Naive B cell (primary cell): ENCODE measurements around the gene C22orf31. TPM values are rescaled to one million over a fixed set of nuclear protein-coding genes. Genes with fewer than 3 reads are reported as not detected.
"Not testable (repeated sequence)": the region's sequence is repeated elsewhere in the genome, so short reads cannot be mapped to it uniquely, and the experiment has no call there.

Experiments
- ATAC-seq, 2 donors: fragments of 150-1000 bp; cut with Tn5 transposase; 2 replicates each; pipeline ENCODE4 v1.10.0; 2021; ENCODE audit warnings: low read depth in 2 of 2, mild to moderate bottlenecking in 2 of 2, moderate library complexity in 2 of 2
- DNase-seq: peaks from one replicate; pipeline ENCODE4 v3.0.0; 2022
- H3K27ac Mint-ChIP-seq, 6 donors: one replicate each; pipeline ENCODE4 v1.8.0; 2020 to 2022; ENCODE audit warnings: mild to moderate bottlenecking in 6 of 6, mixed read lengths in 6 of 6, moderate library complexity in 5 of 6, inconsistent platforms in 2 of 6
- H3K27me3 Mint-ChIP-seq, 3 donors: one replicate each; pipeline ENCODE4 v1.8.0; 2021 to 2022; ENCODE audit warnings: mixed read lengths in 3 of 3, mild to moderate bottlenecking in 1 of 3
- H3K36me3 Mint-ChIP-seq, 2 donors: one replicate each; pipeline ENCODE4 v1.8.0; 2020 to 2022; ENCODE audit warnings: mixed read lengths in 2 of 2, inconsistent platforms in 1 of 2, mild to moderate bottlenecking in 1 of 2
- H3K4me1 Mint-ChIP-seq, 3 donors: one replicate each; pipeline ENCODE4 v1.8.0; 2020 to 2022; ENCODE audit warnings: mixed read lengths in 3 of 3, inconsistent platforms in 1 of 3, mild to moderate bottlenecking in 1 of 3, moderate library complexity in 1 of 3
- H3K4me3 Mint-ChIP-seq, 8 donors: one replicate each; pipeline ENCODE4 v1.8.0; 2020 to 2022; ENCODE audit warnings: mild to moderate bottlenecking in 8 of 8, mixed read lengths in 8 of 8, moderate library complexity in 8 of 8, inconsistent platforms in 2 of 8
- H3K9me3 Mint-ChIP-seq, 7 donors: one replicate each; pipeline ENCODE4 v1.8.0; 2020 to 2022; ENCODE audit warnings: mixed read lengths in 7 of 7, mild to moderate bottlenecking in 5 of 7, inconsistent platforms in 2 of 7, moderate library complexity in 1 of 7
- polyA plus RNA-seq, 6 donors: library from polyadenylated mRNA; unstranded; fragments of 300-500 nt; fragmentation: Illumina TruSeq; gene quantifications; one replicate each; pipeline ENCODE4 v1.2.3, GENCODE V29; 2021; ENCODE audit warnings: low read depth in 6 of 6

Gene C22orf31
- polyA plus RNA-seq, 6 donors from 2014 or later, result not detected

DNA sequence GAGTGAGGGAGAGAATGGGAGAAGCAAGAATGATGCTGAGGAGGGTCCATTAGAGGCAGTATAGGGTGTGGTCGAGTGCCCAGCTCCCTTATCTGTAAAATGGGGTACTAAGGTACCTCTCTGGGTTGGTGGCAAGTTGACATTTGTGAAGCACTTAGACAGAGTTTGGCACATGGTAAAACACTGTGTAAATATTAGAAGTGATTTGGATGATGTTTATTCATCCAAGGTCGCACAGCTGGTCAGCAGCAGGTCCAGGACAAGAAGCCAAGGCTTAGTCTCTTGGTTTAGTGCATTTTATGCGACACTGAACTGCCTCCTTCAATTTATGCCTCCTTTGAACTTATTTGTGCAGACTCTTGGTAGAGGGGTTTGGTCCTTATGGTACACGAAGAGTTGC is 30.6 kb upstream of the C22orf31 start:
- H3K27me3 Mint-ChIP-seq, result peaks cover 23 to 46% (median 42%) of the 10 kb centered on the region in 3 donors
- H3K4me3 Mint-ChIP-seq, result no peak overlapping the region
- no peak for ATAC-seq
- no peak overlapping the region for H3K27ac Mint-ChIP-seq
- H3K4me1 Mint-ChIP-seq, result no peaks in the 10 kb centered on the region
- H3K9me3 Mint-ChIP-seq, result no peaks in the 10 kb centered on the region
- H3K36me3 Mint-ChIP-seq, result no peaks in the 10 kb centered on the region
- DNase-seq, result no peak

DNA sequence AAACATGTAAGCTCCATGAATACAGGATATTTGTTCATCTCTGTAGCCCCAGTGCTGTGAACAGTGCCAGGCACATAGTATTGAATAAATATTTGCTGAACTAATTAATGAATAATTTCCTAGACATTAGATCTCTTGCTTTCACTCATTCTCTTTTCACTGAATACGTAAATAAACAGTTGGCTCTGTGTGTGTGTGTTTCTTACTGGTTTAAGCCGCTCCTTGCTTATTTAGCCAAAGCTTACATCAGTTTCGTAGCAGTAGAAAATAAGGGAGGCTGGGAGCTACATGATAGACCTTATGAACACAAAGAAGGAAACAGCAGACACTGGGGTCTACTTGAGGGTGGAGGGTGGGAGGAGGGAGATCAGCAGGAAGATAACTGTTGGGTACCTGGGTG is 28.4 kb upstream of the C22orf31 start:
- no peak for DNase-seq
- peaks cover 32 to 44% (median 42%) of the 10 kb centered on the region in 3 donors for H3K27me3 Mint-ChIP-seq
- H3K9me3 Mint-ChIP-seq, result no peaks in the 10 kb centered on the region
- H3K36me3 Mint-ChIP-seq, result no peaks in the 10 kb centered on the region
- no peaks in the 10 kb centered on the region for H3K4me1 Mint-ChIP-seq
- ATAC-seq, result no peak
- H3K27ac Mint-ChIP-seq, result no peak overlapping the region
- no peak overlapping the region for H3K4me3 Mint-ChIP-seq

DNA sequence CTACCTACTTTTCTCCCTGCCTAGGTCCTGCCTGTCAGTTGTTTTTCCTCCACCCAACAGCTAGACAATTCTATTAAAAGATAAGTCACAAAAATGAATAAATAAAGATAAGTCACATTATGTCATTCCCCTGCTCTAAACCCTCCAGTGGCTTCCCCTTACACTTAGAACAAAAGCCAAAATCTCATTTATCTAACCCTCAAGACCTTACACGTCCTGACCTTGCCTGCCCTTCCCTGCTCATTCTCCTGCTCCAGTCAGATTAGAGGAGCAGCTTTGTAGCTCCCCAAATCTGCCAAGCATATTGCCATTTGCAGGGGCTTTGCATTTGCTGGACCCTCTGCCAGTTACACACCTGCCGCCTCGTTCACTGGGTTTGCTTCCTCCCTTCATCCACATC is 27.9 kb upstream of the C22orf31 start:
- Mint-ChIP-seq H3K4me1 (no peaks in the 10 kb centered on the region), H3K9me3 (no peaks in the 10 kb centered on the region), H3K27ac (no peak overlapping the region), H3K27me3 (peaks cover 32 to 44% (median 42%) of the 10 kb centered on the region in 3 donors), H3K36me3 (no peaks in the 10 kb centered on the region), H3K4me3 (no peak overlapping the region)
- ATAC-seq, result no peak
- DNase-seq, result no peak

DNA sequence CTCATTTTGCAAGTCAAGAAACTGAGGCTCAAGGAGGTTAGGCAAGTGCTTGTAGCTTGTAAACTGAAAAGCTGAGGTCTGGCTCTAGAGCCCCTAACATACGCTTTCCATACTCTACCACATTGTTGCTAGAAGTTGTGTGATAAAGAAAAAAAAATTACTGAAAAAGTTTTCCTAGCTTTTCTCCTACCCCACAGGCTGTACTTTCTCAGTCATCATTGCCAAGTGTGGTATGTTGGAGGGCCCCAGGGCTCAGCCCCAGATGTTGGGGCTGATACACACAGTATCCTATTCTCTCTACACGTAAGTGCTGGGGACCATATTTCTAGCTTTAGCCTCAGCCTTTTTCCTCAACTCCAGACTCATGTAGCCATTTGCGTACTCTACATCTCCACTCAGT is 27.2 kb upstream of the C22orf31 start:
- H3K27ac Mint-ChIP-seq, result no peak overlapping the region

DNA sequence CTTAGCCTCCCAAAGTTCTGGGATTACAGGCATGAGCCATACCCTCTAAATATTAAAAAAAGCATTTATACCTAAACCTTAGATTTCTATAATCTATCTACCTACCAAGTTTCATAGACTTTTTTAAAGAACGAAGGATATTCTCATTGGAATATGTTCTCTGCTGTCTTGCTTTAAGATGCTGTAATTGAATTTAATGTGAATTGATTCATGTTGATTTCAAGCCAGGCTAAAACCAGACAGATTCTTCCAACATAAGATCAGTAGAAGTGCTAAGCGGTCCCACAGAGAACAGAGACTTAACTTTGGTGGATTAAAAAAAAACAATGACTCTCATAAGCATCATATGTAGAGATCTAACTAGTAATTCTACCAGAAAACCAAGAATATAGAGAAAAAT is 25.4 kb upstream of the C22orf31 start:
- H3K27me3 Mint-ChIP-seq, result peaks cover 27 to 39% (median 34%) of the 10 kb centered on the region in 3 donors
- no peak overlapping the region for H3K27ac Mint-ChIP-seq
- H3K36me3 Mint-ChIP-seq, result no peaks in the 10 kb centered on the region
- DNase-seq (no peak), ATAC-seq (no peak)
- H3K9me3 Mint-ChIP-seq, result no peaks in the 10 kb centered on the region
- no peak overlapping the region for H3K4me3 Mint-ChIP-seq
- no peaks in the 10 kb centered on the region for H3K4me1 Mint-ChIP-seq

More for the DNA sequence above, 27.2 kb upstream of the C22orf31 start:
- Mint-ChIP-seq H3K4me1 (no peaks in the 10 kb centered on the region), H3K4me3 (peak overlapping the region in 1 of 8 donors; percentile 54), H3K27me3 (peaks cover 32 to 41% (median 38%) of the 10 kb centered on the region in 3 donors), H3K9me3 (no peaks in the 10 kb centered on the region), H3K36me3 (no peaks in the 10 kb centered on the region)
- no peak for DNase-seq
- ATAC-seq, result no peak

DNA sequence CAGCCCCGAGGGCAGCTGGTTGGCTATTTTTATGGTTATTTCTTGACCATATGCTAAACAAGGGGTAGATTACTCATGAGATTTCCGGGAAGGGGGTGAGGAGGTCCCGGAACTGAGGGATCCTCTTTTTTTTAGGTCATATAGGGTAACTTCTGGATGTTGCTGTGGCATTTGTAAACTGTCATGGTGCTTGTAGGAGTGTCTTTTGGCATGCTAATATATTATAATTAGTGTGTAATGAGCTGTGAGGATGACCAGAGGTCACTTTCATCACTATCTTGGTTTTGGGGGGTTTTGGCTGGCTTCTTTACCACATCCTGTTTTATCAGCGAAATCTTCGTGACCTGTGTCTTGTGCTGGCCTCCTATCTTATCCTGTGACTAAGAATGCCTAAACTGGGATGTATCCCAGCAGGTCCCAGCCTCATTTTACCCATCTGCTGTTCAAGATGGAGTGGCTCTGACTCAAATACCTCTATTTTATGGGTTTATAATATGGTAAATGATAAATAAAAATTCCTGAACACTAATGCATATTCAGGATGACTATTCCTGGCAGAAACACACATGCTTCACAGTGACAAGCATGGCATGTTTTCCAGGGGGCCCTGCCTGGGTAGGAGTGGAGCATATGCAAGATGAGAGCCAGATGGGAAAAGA is 22.4 kb upstream of the C22orf31 start:
- Mint-ChIP-seq H3K4me3 (no peak overlapping the region), H3K27ac (peak overlapping the region in 1 of 6 donors; percentile 85), H3K4me1 (no peaks in the 10 kb centered on the region), H3K27me3 (peaks cover 19 to 31% (median 22%) of the 10 kb centered on the region in 3 donors), H3K9me3 (no peaks in the 10 kb centered on the region), H3K36me3 (no peaks in the 10 kb centered on the region)
- ATAC-seq, result no peak
- DNase-seq, result no peak

DNA sequence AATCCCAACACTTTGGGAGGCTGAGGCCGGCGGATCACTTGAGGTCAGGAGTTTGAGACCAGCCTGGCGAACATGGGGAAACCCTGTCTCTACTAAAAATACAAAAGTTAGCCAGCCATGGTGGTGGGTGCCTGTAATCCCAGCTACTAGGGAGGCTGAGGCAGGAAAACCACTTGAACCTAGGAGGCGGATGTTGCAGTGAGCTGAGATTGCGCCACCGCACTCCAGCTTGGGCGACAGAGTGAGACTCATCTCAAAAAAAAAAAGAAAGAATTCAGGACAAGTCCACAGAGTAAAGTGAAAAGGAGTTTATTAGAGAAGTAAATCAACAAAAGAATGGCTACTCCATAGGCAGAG is 21.9 kb upstream of the C22orf31 start:
- Mint-ChIP-seq H3K27me3 (peaks cover 19 to 34% (median 22%) of the 10 kb centered on the region in 3 donors), H3K27ac (peak overlapping the region in 1 of 6 donors; percentile 85)
- not testable (repeated sequence) for DNase-seq, H3K9me3 Mint-ChIP-seq, ATAC-seq, H3K36me3 Mint-ChIP-seq, H3K4me1 Mint-ChIP-seq, H3K4me3 Mint-ChIP-seq

DNA sequence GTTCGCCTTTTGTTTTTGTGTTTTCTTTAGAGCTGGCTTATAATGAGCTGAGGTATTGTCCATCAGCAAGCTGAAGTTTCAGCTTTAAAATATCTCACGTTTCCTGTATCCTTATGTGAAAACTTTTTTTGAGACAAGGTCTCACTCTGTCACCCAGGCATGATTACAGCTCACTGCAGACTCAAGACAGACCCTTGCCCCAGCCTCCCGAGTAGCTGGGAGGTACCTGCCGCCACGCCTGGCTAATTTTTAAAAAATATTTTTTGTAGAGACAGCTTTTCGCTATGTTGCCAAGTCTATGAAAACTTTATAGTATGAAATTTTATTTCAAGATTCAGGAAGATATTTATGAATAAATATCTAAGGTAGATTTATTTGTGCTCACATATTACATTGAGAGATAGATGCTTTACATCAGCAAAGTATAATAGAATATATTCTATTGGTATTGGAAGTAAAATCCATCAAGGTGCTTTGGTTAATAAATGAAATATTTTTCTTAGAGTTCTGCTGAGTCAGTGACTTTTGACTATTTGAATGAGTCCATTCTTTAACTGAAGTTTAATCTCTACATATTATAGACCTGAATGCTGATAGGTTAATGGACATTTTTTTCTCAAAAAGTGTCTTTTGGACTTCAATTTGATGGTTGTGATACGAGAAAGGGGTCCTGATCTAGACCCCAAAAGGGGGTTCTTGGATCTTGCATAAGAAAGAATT is 21.4 kb upstream of the C22orf31 start:
- no peak overlapping the region for H3K4me3 Mint-ChIP-seq
- ATAC-seq (no peak), DNase-seq (no peak)
- H3K27me3 Mint-ChIP-seq, result peaks cover 16 to 39% (median 27%) of the 10 kb centered on the region in 3 donors
- H3K4me1 Mint-ChIP-seq, result no peaks in the 10 kb centered on the region
- peak overlapping the region in 1 of 6 donors; percentile 85 for H3K27ac Mint-ChIP-seq
- no peaks in the 10 kb centered on the region for H3K9me3 Mint-ChIP-seq
- no peaks in the 10 kb centered on the region for H3K36me3 Mint-ChIP-seq

- Mint-ChIP-seq H3K27me3 (peaks cover 14 to 42% (median 27%) of the 10 kb centered on the region in 3 donors), H3K9me3 (no peaks in the 10 kb centered on the region), H3K4me3 (no peak overlapping the region), H3K36me3 (no peaks in the 10 kb centered on the region), H3K4me1 (no peaks in the 10 kb centered on the region), H3K27ac (no peak overlapping the region)
- DNase-seq, result no peak
- ATAC-seq, result no peak
Observed at GRCh38 chr22:29081517-29082236, 20.0 kb upstream of the C22orf31 start.

DNA sequence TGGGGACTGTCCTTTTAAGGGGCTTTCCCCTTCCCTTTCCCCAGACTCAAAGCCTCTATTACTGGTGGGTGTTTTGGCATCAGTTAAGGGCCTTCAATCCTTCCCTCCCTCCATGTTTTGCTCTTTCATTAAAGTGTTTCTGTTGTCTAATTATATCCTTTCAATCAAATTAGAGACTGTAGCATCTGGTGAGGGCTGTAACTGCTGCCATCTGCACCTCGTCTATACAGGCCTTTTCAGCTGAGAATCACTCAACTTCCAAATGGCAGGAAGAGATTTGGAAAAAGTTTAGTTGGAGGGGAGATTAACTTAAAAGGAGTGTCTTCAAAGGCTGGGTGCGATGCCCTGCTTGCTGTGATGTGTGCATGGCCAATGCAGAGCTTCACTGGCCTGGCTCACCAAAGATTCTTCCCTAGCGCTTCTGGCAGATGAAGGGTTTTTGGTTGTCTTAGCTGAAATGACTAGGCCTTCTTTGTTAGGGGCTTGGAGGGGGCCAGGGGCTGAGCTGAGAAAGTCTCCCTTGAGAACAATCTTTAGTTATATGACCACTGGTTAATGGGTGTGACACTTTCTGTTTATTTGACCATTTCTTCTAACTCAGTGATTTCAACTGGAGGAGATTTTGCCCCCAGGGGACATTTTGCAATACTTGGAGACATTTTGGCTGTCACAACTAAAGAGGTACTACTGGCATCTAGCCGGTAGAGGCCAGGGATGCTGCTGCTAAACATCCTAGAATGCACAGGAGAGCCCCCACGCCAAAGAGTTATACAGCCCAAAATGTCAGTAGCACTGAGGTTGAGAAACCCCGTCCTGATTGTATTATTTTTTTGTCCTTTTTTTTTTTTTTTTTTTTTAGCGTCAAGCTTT is 18.7 kb upstream of the C22orf31 start:
- ATAC-seq (no peak), DNase-seq (no peak)
- peaks cover 19 to 49% (median 35%) of the 10 kb centered on the region in 3 donors for H3K27me3 Mint-ChIP-seq
- no peaks in the 10 kb centered on the region for H3K36me3 Mint-ChIP-seq
- no peak overlapping the region for H3K4me3 Mint-ChIP-seq
- H3K4me1 Mint-ChIP-seq, result no peaks in the 10 kb centered on the region
- H3K9me3 Mint-ChIP-seq, result no peaks in the 10 kb centered on the region
- no peak overlapping the region for H3K27ac Mint-ChIP-seq

GRCh38 chr22:29079218-29079901 is 17.7 kb upstream of the C22orf31 start:
- Mint-ChIP-seq H3K27ac (no peak overlapping the region), H3K4me3 (no peak overlapping the region), H3K9me3 (no peaks in the 10 kb centered on the region), H3K27me3 (peaks cover 28 to 59% (median 45%) of the 10 kb centered on the region in 3 donors), H3K4me1 (peaks cover 0 to 3% (median 3%) of the 10 kb centered on the region in 3 donors), H3K36me3 (no peaks in the 10 kb centered on the region)
- no peak for ATAC-seq
- DNase-seq, result no peak

DNA sequence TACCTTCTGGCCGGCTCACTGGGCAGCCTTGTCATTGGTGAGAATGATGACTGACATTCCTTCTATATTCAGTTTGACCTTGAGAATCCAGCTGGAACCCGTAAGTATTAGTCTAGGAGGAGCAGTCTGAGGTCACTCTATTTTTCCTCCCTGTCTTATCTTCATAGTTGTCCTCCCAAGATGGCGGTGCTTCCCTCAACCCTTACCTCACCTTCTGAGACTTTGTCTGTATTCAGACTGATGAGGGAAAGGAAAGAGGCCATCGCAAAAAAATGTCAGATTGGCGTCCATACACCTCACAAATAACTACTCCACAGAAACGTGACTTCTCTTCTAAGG is 17.2 kb upstream of the C22orf31 start:
- Mint-ChIP-seq H3K27me3 (peaks cover 32 to 61% (median 50%) of the 10 kb centered on the region in 3 donors), H3K27ac (peak overlapping the region in 1 of 6 donors; percentile 45), H3K4me3 (no peak overlapping the region), H3K4me1 (peaks cover 5 to 8% (median 8%) of the 10 kb centered on the region in 3 donors), H3K36me3 (no peaks in the 10 kb centered on the region), H3K9me3 (no peaks in the 10 kb centered on the region)
- ATAC-seq, result no peak
- no peak for DNase-seq
